HG02678 (cell line): ENCODE measurements around the gene SLC26A11.

Experiments
- ATAC-seq: cut with Tn5 transposase; IDR thresholded peaks from one replicate; pipeline ENCODE4 v1.9.1; 2021; ENCODE audit warnings: mild to moderate bottlenecking, moderate library complexity; ENCODE audit not compliant: unreplicated experiment

The SLC26A11 gene

DNA sequence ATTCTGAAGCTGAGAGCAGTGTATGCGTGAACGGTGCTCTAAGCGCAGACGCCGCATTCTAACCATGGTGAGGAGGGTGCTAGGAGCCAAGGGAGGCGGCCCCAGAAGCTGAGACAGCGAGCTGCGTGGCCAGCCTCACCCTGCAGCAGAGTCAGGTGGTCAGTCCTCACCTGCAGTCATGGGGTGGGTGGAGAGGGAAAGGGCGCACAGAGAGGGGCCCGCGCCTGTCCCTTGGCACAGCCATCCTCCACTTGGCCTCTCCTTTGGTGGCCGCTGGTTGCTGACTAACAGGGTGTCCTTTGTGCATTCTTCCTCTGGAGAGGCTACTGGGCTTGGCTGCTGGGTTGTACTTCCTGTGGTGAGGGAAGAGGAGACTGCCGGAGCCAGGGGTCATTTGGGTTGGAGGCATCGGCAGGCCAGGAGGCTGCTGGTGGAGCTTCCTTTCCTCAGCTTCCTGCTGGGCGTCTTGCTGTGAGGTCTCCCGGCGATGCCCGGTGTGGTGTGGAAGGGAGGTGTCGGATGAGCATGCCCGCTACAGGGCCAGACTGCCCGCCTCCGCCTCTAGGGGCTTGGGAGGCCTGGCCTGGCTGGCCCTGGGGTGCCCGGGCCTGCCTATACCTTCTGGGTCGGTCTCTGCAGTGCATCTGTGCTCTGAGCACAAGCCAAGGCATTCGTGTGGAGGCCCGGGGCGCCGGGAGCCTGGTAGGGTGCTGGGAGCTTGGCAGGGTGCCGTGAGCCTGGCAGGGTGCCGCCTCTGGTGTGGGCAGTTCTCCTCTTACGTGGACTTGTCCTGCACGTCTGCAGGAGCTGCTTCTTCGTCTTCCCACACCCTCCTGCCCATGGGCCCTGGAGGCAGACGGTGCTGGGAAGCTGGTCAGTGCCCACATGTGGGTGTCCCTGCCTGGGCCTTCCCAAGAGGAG, 57.8 kb downstream of the SLC26A11 start:
- no peak for ATAC-seq

DNA sequence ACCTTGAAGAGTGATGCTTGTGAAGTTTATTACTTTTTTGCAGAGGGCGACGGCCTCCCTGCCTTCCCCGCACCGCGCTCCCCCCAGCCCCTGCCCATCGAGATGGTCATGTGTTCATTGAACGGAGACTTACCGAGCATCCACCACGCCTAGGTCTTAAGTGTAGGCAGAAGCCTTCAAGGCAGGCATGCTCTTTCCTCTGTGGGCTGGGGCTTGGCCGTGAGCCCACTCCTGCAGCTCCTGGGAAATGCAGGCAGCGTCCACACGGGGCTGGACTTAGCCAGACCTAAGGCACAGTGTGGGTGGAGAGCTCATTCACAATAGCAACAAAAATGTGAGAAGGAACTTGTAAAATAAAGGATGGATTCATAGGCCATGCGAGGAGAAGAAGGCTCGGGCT, 59.7 kb downstream of the SLC26A11 start:
- ATAC-seq, result no peak

DNA sequence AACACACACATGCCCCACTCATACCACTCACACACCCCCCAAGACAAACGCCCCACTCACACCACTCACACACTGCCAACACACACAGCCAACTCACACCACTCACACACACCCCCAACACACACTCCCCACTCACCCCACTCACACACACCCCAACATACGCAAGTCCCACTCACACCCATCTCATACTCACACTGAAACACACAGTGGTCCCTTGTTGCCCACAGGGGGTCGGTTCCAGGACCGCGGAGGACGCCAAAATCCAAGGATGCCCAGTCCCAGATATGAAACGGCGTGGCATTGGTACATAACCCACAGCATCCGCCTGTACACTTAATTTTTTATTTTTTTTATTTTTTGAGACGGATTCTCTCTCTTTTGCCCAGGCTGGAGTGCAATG, 61.3 kb downstream of the SLC26A11 start:
- no peak for ATAC-seq

DNA sequence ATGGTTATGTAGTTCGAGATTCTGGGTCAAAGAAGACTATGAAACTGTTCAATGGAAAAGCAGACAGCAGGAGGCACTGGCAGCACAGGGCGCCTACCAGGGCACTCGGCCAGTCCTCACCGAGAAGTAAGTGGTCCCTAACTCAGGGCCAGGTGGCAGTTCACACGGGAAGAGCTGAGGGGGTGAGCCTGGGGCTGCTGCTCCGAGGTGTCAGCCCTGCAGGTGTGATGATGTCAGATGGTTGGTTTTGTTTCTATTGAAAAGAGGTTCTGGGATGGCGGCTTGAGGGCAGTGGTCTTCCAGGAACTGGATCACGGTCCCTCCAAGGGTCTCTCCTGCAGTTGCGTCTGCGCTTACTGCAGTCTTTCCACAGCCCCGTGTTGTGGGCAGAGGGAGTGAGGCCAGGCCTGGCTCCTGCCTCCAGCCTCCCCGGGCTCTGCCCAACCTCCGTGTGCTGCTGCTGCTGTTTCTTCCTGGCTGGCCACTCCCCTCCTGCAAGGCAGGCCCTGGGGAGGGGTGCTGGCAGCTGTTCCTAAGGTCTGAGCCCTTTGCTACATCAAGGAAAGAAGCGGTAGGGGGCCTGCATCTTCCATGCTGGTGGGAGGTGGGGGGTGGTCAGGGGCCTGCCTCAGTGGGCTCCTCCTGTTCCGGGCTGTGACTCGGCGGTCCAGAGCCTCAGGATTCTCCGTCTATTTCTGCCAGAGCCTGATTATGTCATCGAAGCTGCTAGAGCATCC, 63.1 kb downstream of the SLC26A11 start:
- ATAC-seq, result no peak

DNA sequence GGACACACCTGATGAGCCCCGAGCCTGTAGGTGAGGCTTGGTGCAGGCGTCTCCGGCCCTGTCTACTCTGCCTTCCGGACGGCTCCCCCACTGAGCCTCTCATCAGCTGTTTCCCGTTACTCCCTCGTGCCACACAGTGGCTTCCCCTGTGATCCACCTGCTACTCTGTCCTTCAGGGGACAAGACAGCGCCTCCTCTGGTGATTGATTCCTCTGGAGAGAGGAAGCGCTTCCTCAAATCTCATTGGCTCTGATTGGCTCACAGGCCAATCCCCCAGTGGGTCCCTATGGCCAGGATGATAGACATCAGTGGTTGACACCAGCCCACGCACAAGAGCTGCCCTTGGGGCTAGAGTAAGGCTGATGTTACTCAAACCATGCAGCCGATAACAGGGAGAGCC, 64.4 kb downstream of the SLC26A11 start:
- no peak for ATAC-seq

DNA sequence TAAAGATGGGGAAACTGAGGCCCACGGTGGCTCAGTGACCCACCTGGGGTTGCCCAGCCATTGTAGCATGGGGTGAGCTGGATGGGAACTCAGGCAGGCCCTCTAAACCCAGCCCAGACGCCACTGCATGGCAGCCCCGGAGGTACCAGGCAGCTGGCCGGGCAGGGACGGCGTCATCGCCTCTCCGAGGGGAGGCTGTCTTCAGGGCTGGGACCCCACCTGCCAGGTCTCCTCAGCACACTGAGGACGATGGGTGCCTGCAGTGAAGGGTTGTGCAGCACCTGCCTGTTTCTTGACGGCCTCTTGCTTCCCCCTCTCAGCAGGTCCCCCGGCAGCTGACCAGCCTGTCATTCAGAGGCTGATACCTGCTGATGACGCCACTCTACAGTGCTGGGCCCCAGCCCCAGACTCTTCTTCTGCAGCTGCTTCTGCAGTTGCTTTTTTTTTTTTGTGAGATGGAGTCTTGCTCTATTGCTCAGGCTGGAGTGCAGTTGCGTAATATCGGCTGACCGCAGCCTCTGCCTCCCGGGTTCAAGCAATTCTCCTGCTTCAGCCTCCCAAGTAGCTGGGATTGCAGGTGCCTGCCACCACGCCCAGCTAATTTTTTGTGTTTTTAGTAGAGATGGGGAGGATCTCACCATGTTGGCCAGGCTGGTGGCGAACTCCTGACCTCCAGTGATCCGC, 65.2 kb downstream of the SLC26A11 start:
- ATAC-seq, result no peak

DNA sequence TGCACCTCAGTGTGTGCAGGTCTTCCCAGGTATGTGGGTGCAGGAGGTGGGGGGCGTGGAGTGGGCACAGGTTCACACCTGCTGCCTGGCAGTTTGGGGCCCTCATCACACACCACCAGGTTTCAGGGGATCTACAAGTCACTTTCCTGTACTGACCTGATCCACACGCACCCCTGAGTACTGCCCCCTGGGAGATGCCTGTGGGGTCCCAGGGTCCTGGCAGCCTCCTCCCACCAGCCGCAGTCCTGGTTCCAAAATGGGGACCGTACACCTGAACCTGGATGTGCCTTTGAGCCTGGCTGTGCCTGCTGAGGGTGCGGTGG, 66.4 kb downstream of the SLC26A11 start:
- ATAC-seq, result no peak

DNA sequence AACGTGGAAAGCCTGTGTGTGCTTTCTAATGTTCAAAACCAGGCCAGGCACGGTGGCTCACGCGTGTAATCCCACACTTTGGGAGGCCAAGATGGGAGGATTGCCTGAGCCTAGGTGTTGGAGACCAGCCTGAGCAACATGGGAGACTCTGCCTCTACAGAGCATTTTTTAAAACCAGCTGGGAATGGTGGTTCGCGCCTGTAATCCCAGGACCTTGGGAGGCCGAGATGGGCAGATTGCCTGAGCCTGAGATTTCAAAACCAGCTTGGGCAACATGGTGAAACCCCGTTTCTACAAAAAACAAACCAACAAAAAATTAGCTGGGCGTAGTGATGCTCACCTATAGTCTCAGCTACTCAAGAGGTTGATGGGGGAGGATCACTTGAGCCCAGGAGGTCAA, 66.8 kb downstream of the SLC26A11 start:
- ATAC-seq, result no peak

DNA sequence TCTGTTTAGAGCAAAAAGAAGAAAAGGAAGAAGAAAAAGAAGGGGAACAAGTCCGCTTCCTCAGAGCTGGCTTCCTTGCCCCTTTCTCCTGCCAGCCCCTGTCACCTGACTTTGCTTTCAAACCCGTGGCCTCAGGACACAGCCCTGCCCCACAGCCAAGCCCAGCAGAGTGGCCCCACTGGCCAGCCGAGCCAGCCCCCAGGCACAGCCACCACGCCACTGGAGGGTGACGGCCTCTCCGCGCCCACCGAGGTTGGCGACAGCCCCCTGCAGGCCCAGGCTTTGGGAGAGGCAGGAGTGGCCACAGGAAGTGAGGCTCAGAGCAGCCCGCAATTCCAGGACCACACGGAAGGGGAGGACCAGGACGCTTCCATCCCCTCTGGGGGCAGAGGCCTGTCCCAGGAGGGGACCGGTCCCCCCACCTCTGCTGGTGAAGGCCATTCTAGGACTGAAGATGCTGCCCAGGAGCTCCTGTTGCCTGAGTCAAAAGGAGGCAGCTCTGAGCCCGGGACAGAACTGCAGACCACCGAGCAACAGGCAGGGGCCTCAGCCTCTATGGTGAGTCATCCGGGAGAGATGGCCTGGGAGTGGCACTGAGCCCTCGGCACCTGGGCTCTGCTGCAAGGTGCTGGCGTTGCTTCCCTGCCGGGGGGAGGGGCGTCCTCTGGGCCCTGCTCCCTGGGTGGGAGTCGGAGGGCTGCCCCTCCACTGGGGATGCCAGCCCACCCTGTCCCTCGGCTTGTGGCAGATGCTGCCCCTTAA, 67.8 kb downstream of the SLC26A11 start:
- no peak for ATAC-seq

DNA sequence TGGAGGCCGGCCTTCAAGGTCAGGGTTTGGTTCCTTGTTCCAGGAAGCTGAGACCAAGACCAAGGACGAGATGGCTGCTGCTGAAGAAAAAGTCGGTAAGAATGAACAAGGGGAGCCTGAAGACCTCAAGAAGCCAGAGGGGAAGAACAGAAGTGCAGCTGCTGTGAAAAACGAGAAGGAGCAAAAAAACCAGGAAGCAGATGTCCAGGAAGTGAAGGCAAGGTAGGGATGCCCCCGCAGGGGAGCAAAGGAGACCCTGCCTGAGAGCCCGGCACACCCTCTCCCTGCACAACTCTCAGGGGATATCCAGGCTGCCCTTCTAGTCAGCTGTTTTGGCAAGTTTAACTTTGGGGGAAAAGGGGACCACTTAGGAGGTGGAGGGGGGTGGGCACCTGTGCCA, 69.4 kb downstream of the SLC26A11 start:
- ATAC-seq, result no peak

DNA sequence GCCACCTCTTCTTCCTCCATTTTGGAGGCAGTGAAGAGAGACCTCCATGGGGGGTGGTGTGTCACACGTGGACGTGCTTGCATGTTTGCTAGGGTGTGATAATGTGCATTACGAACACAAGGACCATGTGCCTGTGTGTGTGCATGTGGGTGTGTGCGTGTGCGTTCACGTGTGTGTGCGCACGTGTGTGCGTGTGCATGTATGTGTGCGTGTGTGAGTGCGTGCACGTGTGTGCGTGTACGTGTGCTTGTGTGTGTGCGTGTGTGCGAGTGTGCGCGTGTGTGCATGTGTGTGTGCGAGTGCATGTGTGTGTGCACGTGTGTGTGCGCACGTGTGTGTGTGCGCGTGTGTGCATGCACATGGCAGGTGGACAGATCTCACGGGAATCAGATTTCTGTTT, 69.9 kb downstream of the SLC26A11 start:
- no peak for ATAC-seq

DNA sequence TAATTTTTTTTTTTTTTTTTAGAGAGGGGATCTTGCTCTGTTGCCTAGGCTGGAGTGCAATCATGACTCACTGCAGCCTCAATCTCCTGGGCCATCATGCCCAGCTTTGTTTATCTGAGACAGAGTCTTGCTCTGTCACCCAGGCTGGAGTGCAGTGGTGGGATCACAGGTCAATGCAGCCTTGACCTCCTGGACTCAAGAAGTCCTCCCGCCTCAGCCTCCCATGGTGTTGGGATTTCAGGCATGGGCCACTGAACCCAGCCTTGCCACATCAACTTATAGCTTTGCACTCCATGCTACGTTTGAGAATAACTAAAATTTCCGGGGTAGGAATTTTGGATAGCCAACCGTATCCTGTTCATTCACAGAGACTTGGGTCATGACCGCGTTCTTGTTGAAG, 71.0 kb downstream of the SLC26A11 start:
- ATAC-seq, result no peak

DNA sequence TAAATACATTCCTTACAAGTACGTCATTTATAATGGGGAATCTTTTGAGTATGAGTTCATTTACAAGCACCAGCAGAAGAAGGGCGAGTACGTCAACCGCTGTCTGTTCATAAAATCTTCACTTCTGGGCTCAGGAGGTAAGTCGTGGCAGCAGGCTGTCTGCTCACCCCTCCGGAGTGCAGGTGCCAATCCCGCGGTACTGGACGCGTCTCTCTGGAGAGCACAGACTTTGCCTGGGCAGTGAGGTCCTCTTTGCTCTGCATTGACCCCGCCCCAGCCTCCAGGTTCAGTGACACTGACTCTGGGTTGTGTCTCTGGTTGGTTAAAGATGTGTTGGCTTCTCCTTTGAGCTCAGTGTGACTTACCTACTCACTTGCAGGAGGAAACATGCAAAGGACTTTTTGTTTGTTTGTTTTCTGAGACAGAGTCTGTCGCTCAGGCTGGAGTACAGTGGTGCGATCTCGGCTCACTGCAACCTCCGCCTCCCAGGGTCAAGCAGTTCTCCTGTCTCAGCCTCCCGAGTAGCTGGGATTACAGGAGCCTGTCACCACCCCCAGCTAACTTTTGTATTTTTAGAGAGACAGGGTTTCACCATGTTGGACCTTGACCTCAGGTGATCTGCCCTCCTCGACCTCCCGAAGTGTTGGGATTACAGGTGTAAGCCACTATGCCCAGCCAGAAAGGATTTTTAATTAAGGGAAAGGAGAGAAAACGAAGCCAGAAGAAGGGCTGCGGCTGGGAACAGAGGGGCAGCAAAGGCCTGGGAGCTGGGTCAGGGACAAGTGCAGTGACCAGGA, 71.7 kb downstream of the SLC26A11 start:
- no peak for ATAC-seq

DNA sequence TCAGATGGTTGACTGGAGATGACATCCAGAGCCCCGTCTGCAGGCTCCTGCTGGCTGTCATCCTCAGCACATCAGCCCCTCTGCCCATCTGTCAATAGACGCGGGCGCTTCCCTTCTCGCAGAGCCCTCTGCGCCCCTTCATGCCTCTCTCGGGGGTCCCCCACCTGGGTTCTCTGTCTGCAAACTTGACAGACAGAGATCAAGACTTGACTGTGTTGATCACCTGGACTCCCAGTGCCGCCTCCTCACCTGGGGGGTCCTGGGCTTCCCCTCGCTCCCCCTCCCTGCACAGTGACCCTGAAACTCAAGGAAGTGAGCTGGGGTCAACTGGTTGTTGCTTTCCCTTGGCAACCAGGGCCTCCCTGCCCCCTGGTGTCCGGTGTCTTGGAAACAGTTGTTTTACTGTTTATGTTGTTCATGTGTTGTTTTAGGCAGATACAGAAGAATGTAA, 72.3 kb downstream of the SLC26A11 start:
- no peak for ATAC-seq

DNA sequence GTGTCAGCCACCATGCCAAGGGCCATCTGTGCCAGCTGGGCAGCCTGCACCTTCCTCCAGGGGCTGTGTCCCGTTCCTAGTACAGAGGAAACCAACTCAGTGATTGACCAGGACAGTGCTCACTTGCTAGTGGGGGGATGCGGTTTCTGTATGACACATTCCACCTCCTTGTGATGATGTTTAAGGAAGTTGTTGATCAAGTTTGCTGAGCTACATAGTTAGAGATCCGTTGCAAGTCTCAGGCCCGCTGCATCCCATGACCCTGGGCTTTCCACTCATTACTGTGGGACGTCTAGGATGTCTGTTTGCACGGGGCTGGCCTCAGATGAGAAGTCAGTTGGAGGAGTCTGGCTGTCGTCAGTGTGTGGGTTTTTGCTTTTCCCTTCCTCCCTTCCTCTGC, 74.0 kb downstream of the SLC26A11 start:
- ATAC-seq, result no peak

DNA sequence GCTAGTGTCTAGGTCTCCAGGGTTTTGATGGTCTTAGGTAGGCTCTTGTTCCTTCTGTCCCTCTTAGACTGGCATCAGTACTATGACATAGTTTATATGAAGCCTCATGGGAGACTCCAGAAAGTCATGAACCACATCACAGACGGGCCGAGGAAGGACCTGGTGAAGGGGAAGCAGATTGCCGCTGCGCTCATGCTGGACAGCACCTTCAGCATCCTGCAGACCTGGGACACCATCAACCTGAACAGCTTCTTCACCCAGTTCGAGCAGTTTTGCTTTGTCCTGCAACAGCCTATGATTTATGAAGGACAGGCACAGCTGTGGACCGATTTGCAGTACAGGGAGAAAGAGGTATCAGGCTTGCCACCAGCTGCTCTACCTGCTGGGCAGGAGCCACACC, 74.4 kb downstream of the SLC26A11 start:
- ATAC-seq, result no peak

DNA sequence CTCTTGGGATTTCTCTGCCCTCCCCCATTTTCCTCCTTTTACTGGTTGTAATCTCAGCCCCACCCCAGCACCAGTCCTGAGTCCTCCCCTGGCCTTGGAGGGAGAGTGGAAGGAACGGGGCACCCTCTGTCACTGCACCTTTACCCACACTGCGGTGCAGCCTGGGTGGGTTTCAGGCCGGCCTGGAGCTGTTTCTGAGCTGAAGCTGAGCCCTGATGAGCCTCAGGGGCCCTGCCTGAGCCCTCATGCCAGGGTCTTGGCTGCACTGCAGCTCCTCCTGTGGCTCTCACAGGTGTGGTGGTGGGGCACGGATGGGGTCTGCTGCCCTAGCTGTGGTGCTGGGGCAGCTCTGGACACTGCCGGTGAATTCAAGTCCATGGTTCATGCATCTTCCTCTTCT, 74.9 kb downstream of the SLC26A11 start:
- no peak for ATAC-seq

DNA sequence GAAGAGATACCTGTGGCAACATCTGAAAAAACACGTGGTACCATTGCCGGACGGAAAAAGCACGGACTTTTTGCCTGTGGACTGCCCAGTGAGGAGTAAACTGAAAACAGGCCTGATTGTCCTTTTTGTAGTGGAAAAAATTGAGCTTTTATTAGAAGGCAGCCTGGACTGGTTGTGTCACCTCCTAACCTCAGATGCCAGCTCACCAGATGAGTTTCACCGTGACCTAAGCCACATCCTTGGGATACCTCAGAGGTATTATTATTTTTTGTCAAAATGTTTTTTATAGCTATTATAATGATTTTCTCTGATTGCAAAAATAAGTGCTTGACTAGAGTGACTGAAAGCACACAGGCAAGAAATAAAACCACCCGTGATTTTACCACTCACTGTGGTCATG, 75.3 kb downstream of the SLC26A11 start:
- ATAC-seq, result no peak

DNA sequence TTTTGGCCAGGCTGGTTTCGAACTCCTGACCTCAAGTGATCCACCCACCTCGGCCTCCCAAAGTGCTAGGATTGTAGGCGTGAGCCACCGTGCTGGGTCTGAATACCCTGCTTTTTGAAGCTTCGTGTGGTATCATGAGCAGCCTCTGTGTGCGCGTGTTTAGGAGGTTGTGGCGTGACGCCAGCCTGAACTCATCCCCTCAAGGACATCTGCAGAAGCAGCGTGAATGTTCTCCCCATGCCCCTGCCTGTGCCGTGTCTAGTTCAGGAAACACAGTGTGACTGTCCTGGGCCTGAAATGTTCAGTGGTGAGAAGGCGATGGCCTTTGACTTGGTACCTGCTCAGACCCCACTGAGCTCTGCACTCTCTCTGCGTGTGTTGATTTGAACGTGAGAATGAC, 76.0 kb downstream of the SLC26A11 start:
- ATAC-seq, result no peak

DNA sequence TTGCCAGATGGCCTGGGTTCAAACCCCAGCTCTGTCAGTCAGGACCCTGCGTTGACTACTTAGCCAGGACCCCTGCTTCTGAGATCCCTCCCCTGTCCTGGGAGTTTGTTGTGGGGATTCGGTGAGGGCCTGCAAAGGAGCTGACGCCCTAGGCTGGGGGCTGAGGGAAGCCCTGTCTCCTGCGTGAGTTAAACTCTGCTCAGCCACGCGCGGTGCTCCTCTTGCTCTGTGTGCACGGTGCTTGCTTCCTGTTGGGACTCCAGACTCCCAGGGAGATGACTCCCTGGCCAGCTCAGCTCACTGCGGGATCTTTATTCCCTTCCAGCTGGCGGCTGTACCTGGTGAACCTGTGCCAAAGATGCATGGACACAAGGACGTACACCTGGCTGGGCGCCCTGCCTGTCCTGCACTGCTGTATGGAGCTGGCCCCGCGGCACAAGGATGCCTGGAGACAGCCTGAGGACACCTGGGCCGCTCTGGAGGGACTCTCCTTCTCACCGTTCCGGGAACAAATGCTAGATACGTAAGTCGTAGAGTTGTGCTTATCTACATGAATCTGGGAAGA, 77.9 kb downstream of the SLC26A11 start:
- no peak for ATAC-seq
